ENCODE results near the gene MRPL4. TPM values are rescaled to one million over a fixed set of nuclear protein-coding genes. Genes with fewer than 3 reads are reported as not detected.
"Not testable (repeated sequence)": the region's sequence is repeated elsewhere in the genome, so short reads cannot be mapped to it uniquely, and the experiment has no call there.

Gene MRPL4
- total RNA-seq, 1 experiment from 2014 or later: 201 TPM

DNA sequence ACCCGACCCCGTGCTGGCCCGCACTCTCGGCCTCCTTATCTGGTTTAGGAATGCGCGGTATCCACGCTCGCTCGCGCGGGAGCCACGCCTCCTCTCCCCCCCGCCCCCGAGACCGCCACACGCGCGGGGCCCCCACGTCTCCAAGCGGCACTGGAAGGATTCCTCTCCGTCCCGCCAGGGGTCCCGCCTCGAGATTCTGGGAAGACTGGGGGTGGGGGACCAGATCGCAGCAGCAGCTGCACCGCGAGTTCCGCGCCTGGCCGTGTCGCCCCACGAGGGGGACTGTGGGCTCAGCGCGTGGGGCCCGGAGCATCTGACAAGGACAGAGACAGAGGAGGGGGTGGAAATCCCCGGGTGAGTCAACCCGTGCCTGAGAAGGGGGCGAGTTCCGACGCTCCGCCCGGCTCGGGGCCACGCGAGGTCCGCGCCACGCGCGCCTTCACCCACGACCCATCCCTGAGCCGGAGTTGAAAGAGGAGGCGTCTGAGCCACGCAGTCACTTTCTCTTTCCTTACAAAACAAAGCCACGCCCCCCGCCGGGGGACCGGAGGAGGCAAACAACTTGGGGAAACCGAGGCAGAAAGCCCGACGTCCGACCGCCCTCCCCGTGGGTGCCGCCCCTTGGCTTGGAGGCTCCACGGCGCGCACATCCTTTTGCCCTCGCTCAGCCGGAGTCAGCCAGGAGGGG is 21.7 kb upstream of the MRPL4 start:
- no peak for DNase-seq (ENCODE audit: low spot score)

DNA sequence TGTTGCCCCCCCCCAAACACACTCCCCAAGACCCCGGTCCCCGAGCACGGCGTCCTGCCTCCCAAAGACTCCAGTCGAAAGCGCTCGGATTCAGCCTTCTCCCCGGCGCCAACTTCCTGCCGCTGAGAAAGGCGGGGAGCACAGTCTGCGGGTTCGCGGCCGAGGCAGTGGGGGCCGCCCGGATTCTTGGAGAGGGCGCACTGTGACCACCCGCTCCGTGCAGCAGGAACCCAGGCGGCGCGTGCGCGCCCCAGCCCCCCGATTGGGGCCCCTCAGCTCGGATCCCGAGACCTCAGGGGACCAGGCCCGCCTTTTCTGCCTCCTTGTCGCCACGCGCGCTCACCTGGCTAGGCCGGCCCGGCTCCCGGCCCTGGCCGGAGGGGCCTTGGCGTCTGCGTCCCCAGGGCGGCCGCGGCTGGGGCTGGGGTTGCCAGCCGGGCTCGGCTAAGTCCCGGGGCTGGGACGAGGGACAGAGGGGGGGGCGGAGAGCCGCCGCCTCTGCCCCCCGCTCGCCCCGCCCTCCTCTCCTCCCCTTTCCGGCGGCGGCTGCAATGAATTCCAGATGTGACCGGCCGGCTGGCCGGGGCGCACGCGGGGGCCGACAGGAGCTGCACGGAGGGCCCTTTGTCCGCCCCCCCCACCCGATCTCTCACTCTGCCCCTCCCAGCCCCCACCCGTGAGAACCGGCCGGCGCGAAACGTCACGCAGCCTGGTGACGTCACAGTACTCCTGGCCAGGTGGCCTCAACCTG is 21.0 kb upstream of the MRPL4 start, which contains the start of gene S1PR2:
TSS of gene S1PR2 (minus strand) at position 471 of the 751 bp plus-strand sequence. CDS start 6,426 bp downstream, outside the sequence.
- DNase-seq (ENCODE audit: low spot score): peak; percentile 35

DNA sequence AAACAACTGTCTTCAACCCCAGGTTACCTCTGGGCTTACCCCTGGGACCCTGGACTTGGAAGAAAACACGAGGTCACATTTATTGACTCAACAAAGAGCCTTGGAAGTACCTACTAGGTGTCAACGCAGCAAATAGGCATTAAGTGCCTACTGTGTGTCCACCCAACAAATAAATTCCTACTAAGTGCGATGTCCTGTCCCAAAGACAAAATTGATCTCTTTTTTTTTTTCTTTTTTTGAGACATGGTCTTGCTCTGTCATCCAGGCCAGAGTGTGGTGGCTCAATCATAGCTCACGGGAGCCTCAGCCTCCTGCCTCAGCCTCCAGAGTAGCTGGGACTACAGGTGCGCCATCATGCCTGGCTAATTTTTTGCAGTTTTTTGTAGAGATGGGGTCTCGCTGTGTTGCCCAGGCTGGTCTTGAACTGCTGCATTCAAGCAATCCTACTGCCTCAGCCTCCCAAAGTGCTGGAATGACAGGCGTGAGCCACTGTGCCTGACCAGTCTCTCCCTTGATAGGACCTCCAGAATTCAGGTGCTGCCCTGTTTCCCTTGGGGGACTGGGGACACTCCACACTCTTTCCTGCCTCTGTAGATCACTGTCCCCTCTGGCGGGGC is 20.3 kb upstream of the MRPL4 start:
- no peak for DNase-seq (ENCODE audit: low spot score)

DNA sequence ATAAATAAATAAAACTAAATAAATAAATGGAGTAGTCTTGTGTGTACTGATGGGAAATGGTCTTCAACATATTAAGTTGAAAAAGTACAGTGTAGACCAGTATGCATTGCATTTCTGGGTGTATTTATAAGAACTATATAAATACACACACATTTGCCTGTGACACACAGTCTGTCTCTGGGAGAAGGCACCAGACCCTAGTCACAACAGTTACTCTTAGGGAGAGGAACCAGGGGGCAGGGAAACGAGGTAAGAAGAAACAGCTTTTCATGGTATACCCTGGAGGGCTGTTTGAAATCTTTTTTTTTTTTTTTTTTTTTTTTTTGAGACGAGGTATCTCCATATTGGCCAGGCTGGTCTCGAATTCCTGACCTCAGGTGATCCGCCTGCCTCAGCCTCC is 18.1 kb upstream of the MRPL4 start:
- no peak for DNase-seq (ENCODE audit: low spot score)

DNA sequence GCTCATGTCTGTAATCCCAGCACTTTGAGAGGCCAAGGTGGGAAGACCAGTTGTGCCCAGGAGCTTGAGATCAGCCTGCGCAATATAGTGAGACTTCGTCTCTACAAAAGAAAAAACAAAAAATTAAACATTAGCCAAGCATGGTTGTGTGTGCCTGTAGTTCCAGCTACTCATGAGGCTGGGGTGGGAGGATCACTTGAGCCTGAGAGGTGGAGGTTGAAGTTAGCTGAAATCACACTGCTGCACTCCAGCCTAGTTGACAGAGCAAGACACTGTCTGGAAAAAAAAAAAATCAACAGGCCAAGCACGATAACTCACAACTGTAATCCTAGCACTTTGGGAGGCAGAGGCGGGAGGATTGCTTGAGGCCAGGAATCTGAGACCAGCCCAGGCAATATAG is 17.0 kb upstream of the MRPL4 start:
- no peak for DNase-seq (ENCODE audit: low spot score)

DNA sequence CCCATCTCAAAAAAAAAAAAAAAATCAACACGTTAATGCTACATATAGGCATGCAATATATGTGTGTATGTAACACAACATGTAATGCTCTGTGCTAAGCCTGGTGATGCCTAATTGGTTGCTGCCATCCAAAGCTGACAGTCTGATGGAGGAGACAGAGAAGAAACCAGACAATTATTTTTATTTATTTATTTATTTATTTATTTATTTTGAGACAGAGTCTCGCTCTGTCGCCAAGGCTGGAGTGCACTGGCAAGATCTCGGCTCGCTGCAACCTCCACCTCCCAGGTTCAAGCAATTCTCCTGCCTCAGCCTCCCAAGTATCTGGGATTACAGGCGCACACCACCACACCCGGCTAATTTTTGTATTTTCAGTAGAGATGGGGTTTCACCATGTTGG is 16.6 kb upstream of the MRPL4 start:
- DNase-seq (ENCODE audit: low spot score): not testable (repeated sequence)

DNA sequence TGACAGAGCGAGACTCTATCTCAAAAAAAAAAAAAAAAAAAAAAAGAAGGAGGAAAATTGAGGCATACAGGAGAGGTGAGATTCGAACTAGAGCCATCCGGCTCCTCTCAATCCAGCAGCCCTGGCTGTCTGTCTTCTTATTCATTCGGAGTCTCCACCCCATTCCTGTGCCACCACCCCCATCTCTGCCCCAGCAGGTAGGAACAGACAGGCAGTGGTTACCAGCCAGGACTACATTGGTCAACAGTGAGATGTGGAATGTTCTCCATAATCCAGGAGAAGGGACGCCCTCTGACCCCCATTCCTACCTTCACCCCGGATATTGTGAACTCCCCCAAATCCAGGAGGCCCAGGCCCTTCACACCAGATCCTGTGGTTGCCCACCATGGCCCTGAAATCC is 14.3 kb upstream of the MRPL4 start:
- DNase-seq (ENCODE audit: low spot score): no peak

DNA sequence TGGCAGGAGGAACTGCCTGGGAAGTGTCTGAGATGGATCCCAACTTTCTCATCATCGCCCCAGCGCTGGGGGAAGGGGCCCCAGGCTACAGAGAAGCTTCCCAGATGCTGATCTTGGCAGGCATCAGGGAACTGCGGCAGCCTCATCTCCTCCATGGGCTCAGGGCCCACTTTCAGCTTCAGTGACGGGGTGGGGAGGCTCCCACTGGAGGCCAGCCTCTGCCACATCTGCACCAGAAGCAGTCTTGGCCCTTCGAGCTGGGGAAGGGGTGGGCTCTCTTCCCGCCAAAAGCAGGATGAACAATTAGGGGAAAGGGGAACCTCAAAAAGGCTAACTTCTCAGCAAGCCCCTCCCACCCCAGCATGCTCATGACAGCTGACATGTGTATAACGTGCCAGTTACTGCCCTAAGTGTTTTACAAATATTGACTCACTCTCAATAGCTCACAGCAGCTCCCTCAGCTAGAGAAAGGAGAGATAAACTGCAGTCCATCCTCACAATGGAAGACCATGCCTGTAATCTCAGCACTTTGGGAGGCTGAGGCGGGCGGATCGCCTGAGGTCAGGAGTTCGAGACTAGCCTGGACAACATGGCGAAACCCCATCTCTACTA is 13.7 kb upstream of the MRPL4 start:
- peak; percentile 18 for DNase-seq (ENCODE audit: low spot score)

DNA sequence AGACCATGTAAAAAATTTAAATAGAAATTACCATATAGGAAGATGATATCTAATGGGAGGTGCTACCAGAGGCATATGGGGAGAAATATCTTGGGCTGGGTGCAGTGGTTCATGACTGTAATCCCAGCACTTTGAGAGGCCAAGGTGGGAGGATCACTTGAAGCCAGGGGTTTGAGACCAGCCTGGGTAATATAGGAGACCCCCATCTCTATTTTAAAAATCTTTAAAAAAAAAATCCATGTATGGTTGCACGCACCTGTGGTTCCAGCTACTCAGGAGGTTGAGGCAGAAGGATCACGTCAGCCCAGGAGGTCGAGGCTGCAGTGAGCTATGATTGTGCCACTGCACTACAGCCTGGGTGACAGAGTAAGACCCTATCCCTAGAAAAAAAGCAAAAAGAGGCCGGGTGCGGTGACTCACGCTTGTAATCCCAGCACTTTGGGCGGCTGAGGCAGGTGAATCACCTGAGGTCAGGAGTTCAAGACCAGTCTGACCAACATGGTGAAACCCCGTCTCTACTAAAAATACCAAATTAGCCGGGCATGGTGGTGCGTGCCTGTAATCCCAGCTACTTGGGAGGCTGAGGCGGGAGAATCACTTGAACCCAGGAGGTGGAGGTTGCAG is 10.1 kb upstream of the MRPL4 start:
- DNase-seq (ENCODE audit: low spot score): not testable (repeated sequence)

DNA sequence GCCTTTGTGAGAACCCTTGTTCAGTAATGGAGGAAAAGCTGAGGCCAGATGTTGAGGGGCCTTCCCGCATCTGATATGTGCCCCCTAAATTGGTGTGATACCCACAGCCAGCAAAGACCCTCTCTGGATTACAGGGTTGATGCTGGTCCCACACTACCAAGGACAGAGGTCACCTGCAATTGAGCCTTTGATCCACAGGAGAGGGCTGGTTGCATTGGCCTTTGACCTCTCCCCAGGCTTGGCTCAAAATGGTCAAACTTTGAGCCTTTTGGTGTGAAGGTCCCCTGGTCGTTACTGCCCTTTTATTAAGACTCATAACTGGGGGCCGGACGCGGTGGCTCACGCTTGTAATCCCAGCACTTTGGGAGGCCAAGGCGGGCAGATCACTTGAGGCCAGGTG is 8.4 kb upstream of the MRPL4 start:
- no peak for DNase-seq (ENCODE audit: low spot score)

DNA sequence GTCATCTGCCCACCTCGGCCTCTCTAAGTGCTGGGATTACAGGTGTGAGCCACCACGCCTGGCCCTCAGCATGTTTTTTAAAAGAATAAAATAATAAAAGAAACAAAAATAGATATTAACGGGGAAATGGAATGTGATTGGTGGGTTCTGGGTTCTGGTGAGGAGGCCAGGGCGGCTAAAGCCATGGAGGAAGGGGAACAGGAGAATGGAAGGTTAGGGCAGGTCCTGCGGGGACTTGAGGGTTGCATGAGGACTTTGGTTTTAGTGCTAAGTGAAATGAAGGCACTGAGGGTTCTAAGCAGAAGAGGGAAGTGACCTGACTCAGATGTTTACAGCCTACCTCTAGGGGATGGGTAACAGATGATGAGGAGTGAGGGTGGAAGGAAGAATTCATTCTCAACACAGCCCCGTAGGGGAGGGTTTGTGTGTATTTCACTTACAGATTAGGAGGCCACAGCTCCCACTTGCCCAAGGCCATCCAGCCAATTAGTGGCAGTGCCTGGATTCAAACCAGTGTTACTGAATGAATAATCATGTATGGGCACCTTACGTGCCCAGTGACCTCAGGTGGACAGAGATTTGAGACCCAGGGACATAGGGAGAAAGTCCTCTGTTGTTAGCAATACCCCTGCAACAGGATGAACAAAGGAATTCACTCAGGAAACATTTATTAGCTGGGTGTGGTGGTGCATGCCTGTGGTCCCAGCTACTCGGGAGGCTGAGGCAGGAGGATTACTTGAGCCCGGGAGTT is 6.7 kb upstream of the MRPL4 start:
- DNase-seq (ENCODE audit: low spot score): no peak

DNA sequence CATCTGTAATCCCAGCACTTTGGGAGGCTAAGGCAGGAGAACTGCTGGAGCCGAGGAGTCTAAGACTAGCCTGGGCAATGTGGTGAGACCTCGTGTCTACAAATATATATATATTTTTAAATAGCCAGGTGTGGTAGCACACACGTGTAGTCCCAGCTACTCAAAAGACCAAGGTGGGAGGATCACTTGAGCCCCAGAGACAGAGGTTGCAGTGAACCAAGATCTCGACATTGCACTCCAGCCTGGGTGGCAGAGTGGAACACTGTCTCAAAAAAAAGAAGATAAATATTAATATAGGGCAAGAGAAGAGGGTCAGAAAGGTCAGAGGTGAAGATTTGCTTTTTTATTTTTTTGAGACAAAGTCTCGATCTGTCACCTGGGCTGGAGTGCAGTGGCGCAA is 5.5 kb upstream of the MRPL4 start:
- no peak for DNase-seq (ENCODE audit: low spot score)

DNA sequence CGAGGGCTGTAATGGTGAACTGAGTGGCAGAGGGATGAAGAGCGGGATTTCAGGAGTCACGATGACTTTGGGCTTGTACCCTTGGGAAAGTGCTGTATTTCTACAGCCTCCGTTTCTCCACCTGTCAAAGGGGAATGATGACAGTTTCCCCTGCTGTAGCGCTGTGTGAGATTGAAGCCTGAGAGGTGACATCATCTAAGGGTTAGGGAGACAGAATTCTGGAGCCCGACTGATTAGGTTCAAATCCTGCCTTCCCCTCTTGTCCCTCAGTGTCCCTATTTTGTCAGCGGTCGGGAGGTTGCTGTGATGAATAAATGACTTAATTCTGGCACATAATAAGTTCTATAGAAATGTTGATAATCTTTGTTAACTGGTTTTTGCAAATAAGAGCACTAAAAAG is 693 bp downstream of the MRPL4 start:
- no peak for DNase-seq (ENCODE audit: low spot score)

DNA sequence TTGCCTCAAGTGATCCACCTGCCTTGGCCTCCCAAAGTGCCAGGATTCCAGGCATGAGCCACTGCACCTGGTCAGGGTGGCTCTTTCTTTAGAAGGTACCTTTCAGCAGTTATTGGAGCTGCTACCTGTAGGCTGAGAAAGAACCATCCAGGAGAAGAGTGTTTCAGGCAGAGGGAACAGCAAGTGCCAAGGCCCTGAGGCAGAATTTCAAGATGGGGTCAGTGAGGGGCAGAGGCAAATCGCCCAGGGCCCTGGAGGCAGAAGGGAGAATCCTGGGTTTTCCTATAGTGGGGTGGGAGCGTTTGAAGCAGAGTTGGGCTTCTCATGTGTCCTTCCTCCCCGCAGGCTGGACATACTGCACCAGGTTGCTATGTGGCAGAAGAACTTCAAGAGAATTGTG is 2.2 kb downstream of the MRPL4 start:
- no peak for DNase-seq (ENCODE audit: low spot score)

DNA sequence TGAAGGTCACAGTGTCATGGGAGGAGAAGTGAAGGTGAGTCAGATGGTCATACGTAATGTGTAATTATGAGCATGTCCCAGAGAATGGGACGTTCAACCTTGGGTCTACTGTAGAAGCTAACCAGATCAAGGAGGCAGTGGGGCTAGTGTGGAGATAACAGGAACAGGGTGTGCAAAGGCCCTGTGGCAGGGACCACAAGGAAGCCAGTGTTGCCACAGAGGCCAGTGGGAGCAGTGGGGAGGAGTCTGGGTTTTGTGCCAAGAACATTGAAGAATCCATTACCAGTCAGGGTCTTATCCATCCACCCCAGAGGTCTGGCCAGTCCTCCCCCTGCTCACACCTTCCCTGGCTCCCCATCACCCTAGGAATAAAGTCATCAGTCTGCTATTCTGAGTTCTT is 3.3 kb downstream of the MRPL4 start:
- no peak for DNase-seq (ENCODE audit: low spot score)

DNA sequence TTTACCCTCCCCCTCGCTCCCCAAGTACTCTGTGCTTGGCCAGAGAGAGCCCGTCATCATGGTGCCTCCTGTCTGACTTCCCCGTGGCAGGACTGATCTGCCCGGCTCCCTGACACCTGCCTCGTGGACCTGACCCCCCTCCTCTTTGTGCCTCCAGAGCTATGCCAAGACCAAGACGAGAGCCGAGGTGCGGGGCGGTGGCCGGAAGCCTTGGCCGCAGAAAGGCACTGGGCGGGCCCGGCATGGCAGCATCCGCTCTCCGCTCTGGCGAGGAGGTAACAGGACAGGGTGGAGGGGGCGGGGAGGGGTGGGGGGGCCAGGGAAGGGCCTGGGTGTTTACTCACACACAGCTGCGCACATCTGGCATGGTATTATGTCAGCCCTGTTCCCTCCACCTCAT is 4.5 kb downstream of the MRPL4 start:
- DNase-seq (ENCODE audit: low spot score): no peak

DNA sequence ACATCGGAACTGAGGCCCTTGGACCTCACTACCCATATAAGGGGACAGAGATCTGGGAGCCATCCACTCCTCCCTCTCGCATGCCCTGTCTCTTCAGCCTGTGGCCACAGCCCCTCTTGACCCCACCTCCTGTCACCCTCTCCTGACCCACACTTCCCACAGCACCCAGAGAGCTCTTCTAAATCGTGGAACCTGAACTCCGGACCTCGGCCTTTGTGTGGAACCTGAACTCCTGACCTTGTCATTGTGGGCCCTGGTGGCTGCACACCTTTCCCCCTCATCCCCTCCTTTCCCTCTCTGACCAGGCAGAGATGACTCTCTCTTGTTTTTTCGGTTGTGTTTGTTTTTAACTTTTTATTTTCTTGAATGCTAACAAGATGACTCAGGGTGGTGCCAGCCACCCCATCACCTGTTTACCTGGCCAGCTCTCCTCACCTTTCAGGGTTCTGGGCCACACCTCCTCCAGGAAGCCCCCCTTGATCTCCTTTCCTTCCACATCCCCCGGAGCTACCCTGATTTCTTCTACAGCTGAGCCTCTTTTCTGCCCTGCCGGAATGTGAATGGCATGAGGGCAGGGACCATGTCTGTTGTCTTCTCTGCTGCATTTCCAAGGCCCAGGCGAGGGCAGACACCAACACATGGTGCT is 5.1 kb downstream of the MRPL4 start:
- DNase-seq (ENCODE audit: low spot score): no peak

DNA sequence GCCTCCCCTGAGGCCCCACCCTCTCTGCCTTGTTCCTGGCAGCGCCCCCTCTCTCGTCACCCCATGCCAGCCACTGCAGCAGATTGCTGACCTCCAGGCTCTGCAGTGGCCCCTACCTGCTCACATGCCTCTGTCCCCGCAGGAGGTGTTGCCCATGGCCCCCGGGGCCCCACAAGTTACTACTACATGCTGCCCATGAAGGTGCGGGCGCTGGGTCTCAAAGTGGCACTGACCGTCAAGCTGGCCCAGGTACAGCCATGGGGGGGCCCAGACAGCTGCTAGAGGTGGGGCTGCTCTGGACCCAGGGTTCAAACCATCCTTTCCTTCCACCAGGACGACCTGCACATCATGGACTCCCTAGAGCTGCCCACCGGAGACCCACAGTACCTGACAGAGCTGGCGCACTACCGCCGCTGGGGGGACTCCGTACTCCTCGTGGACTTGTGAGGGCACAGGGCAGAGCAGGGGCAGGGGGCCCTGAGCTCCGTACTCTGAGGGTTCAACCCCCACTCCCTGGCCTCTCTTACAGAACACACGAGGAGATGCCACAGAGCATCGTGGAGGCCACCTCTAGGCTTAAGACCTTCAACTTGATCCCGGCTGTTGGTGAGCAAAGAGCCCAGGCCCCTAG is 6.2 kb downstream of the MRPL4 start:
- DNase-seq (ENCODE audit: low spot score): no peak

DNA sequence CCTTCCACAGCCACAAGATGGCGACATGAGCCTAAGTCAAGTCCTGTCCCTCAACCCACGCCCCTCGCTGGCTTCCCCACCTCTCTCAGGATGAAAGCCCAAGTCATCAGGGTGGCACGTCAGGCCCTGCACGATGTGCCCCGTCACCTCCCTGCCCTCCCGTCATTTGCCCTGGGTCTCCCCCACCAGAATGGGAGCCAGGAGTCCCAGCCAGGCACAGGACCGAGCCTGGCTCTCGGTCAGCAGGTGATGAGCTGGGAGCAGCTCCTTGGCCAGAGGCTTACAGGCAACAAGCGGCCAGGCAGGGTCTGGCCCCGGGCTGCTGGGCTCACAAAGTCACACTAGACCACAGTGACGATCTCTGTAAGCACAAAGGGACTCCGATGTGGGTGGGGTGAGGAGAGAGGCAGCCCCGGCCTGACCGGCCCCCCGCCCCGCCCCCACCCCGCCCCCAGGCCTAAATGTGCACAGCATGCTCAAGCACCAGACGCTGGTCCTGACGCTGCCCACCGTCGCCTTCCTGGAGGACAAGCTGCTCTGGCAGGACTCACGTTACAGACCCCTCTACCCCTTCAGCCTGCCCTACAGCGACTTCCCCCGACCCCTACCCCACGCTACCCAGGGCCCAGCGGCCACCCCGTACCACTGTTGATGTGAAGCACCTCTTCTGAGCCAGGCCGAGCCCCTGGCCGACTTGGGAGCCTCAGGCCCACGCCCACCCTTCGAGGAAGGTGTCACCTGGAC is 7.3 kb downstream of the MRPL4 start:
- peak; percentile 79 for DNase-seq (ENCODE audit: low spot score)
